Measurements from ENCODE around the gene SORL1-AS1.

Gene SORL1-AS1

GRCh38 chr11:121483805-121484480 lies 31.2 kb upstream of the SORL1-AS1 start:
- intact Hi-C loops (cut with micrococcal nuclease) = no loop called here
- no peak overlapping the region for H3K23ac ChIP-seq (ENCODE audit: low read depth, low read length)
- ChIA-PET CTCF (no interaction called here), POLR2A (ENCODE audit: unreplicated experiment) (no interaction called here)
- no peaks in the 10 kb centered on the region for H3K36me3 ChIP-seq (ENCODE audit: control insufficient read depth, insufficient read depth, low read length)
- no peak overlapping the region for H2BK120ac ChIP-seq (ENCODE audit: low read depth, low read length)
- H3K79me1 ChIP-seq (ENCODE audit: low read depth in 1 of 2, low read length in 2 of 2) = no peaks in the 10 kb centered on the region
- H3K9ac ChIP-seq (ENCODE audit: low read depth, low read length) = no peak overlapping the region
- no peak overlapping the region for H4K5ac ChIP-seq (ENCODE audit: low read depth, low read length)
- ATAC-seq (ENCODE audit: low read depth) (no peak), DNase-seq (no peak)
- peaks cover 3% of the 10 kb centered on the region for H3K27me3 ChIP-seq (ENCODE audit: control insufficient read depth, insufficient read depth, low read length)
- no peak overlapping the region for H2AFZ ChIP-seq (replicated peaks; ENCODE audit: low read length, poor library complexity)
- no peak overlapping the region for H3K56ac ChIP-seq (ENCODE audit: extremely low read depth, insufficient read depth, low read length)
- no peak overlapping the region for H2BK20ac ChIP-seq (ENCODE audit: low read depth, low read length)
- no peaks in the 10 kb centered on the region for H4K20me1 ChIP-seq (ENCODE audit: insufficient read depth, low read length)
- no peak overlapping the region for H3K4ac ChIP-seq (ENCODE audit: low read depth, low read length)
- dilution Hi-C loops (cut with HindIII; ENCODE audit: low sequenced_read_pairs, unreplicated experiment) = no loop called here
- peaks cover 2% of the 10 kb centered on the region; the same call in 1 of the 2 replicates for H3K4me1 ChIP-seq (ENCODE audit: control insufficient read depth, insufficient read depth, low read length)
- 54% methylated on average over 3 of the region's 4 CpGs; no CpG with 5 or more reads in 1 of the 2 experiments for whole genome bisulfite sequencing, 2 experiments (ENCODE audit: extremely low coverage in 2 of 2, insufficient read length in 1 of 2)
- no peak overlapping the region for H2AK5ac ChIP-seq (ENCODE audit: low read depth, low read length)
- no peak overlapping the region for H3K4me3 ChIP-seq (ENCODE audit: insufficient read depth, low read depth, low read length)
- no TSS peak for BruUV-seq (replicated peaks)
- in situ Hi-C loops (cut with MboI; ENCODE audit: low sequenced_read_pairs) = no loop called here
- no peak overlapping the region for H2BK15ac ChIP-seq (ENCODE audit: low read depth, low read length)
- H3K14ac ChIP-seq (replicated peaks; ENCODE audit: low read depth, low read length) = no peak overlapping the region
- no peak overlapping the region for H2AK9ac ChIP-seq (replicated peaks; ENCODE audit: low read depth, low read length, poor library complexity)
- no peaks in the 10 kb centered on the region; the same call in 1 of the 2 replicates for H3K9me1 ChIP-seq (ENCODE audit: insufficient read depth, low read length)
- no peak overlapping the region for H3K18ac ChIP-seq (ENCODE audit: low read depth, low read length)
- H4K8ac ChIP-seq (ENCODE audit: low read depth in 2 of 2, low read length in 2 of 2) = no peak overlapping the region
- TF ChIP-seq MAZ (IDR thresholded peaks at IDR 0.05; ENCODE audit: borderline replicate concordance, low read depth, low read length) = no peak
- TF ChIP-seq CTCF (conservative IDR thresholded peaks at IDR 0.05; ENCODE audit: low read depth, low read length) = no peak
- no peak for TF ChIP-seq USF2 (IDR thresholded peaks at IDR 0.05; ENCODE audit: low read depth, low read length)
- no peak for TF ChIP-seq RFX5 (IDR thresholded peaks at IDR 0.05; ENCODE audit: low read depth, low read length)
- H3K9me3 ChIP-seq (ENCODE audit: control insufficient read depth, insufficient read depth, low read length) = no peaks in the 10 kb centered on the region
- H4K91ac ChIP-seq (ENCODE audit: insufficient read depth, low read depth, low read length) = no peak overlapping the region
- no peak overlapping the region for H3K27ac ChIP-seq (ENCODE audit: insufficient read depth, low read length)
- H3K4me2 ChIP-seq (ENCODE audit: low read depth, low read length) = no peak overlapping the region
- no peak overlapping the region for H2BK5ac ChIP-seq (ENCODE audit: low read depth, low read length, poor library complexity, severe bottlenecking)

Data from IMR-90 (cell line).